ENCODE measurements around the gene DDX42. TPM values are rescaled to one million over a fixed set of nuclear protein-coding genes. Genes with fewer than 3 reads are reported as not detected.

Gene DDX42
- total and polyA plus RNA-seq, 8 donors = 42.7 to 346 (median 186) TPM

DNA sequence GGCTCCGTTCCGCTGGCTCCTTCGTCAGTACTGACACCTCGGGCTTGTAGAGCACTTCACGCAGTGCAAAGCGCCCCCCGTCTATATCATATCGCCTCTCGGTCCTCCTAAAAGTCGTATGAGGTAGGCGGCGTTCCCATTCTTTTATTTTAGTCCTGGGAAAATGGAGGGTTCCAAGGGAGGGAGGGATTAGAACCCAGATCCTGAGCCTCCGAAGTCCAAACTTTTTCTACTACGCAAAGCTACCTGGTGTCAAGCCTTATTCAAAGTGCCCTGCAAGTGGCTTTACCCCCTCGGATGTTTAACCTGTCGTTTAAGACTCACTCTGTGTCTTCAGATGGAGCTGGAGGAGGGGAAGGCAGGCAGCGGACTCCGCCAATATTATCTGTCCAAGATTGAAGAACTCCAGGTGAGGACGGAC is 53.8 kb downstream of the DDX42 start:
- peak overlapping the region; percentile 73 to 82 (median 78) for H3K4me3 ChIP-seq
- intact Hi-C loops (cut with DNase I; ENCODE audit: low total_unique reads) = no loop called here
- WGBS, 5 donors = 1 to 2% (median 1%) methylated on average over 13 to 19 of the region's 19 CpGs
- H3K36me3 ChIP-seq = peaks cover 66 to 71% (median 69%) of the 10 kb centered on the region in 4 donors
- no peak for DNase-seq
- peak overlapping the region; percentile 87 to 95 (median 94) for H3K27ac ChIP-seq
- no peaks in the 10 kb centered on the region for H3K9me3 ChIP-seq
- H3K4me1 ChIP-seq = peaks cover 27 to 41% (median 37%) of the 10 kb centered on the region in 4 donors
- H3K27me3 ChIP-seq = no peaks in the 10 kb centered on the region
- TF ChIP-seq EP300 (IDR thresholded peaks at IDR 0.05) (no peak), POLR2AphosphoS5 (IDR thresholded peaks at IDR 0.05) (no peak), POLR2A (IDR thresholded peaks at IDR 0.05) (no peak)
- TF ChIP-seq, protein P1, sequence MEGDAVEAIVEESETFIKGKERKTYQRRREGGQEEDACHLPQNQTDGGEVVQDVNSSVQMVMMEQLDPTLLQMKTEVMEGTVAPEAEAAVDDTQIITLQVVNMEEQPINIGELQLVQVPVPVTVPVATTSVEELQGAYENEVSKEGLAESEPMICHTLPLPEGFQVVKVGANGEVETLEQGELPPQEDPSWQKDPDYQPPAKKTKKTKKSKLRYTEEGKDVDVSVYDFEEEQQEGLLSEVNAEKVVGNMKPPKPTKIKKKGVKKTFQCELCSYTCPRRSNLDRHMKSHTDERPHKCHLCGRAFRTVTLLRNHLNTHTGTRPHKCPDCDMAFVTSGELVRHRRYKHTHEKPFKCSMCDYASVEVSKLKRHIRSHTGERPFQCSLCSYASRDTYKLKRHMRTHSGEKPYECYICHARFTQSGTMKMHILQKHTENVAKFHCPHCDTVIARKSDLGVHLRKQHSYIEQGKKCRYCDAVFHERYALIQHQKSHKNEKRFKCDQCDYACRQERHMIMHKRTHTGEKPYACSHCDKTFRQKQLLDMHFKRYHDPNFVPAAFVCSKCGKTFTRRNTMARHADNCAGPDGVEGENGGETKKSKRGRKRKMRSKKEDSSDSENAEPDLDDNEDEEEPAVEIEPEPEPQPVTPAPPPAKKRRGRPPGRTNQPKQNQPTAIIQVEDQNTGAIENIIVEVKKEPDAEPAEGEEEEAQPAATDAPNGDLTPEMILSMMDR (IDR thresholded peaks at IDR 0.05) = no peak

DNA sequence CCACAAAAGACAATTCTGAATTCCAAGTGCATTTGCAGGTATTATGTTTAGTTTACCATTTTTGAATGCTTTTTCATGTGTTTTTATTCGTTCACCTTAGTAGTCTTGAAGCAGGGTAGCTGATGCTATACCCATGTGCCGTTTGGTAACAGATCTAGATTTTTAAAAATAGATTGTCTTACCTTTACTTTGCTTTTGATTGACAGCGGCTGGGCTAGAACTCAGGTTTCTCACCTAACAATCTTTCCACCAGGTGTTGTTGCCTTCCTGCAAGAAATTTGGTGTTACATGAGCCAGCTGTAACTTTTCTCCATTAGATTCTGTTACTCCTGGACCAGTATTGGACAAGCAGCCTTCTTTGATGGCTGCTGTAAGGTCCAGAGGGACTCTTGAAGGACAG is 55.0 kb downstream of the DDX42 start:
- 92 to 94% (median 93%) methylated on average over 3 of the region's 3 CpGs for WGBS, 5 donors
- Histone ChIP-seq H3K36me3 (peaks cover 66 to 71% (median 69%) of the 10 kb centered on the region in 4 donors), H3K4me1 (peaks cover 27 to 41% (median 37%) of the 10 kb centered on the region in 4 donors), H3K9me3 (no peaks in the 10 kb centered on the region), H3K27ac (peak overlapping the region in 4 of 5 donors; percentile 4 to 94 (median 8)), H3K4me3 (peak overlapping the region in 2 of 4 donors; percentile 79 to 82), H3K27me3 (no peaks in the 10 kb centered on the region)
- intact Hi-C loops (cut with DNase I; ENCODE audit: low total_unique reads) = no loop called here
- DNase-seq = no peak
- TF ChIP-seq, protein P1 (IDR thresholded peaks at IDR 0.05) = no peak
- no peak for TF ChIP-seq EP300 (IDR thresholded peaks at IDR 0.05)
- no peak for TF ChIP-seq POLR2AphosphoS5 (IDR thresholded peaks at IDR 0.05)
- no peak for TF ChIP-seq POLR2A (IDR thresholded peaks at IDR 0.05)

DNA sequence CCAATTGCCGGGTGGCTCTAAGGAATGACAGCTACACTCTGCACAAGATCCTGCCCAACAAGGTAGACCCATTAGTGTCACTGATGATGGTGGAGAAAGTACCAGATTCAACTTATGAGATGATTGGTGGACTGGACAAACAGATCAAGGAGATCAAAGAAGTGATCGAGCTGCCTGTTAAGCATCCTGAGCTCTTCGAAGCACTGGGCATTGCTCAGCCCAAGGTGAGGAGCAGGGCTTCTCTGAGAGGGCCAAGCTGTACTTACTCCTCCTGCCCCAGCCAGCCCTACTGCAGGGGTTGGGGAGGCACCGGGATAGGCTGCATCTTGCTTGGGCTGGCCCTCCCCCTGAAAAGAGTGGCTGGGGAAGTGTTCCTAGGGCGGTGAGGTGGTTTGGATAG is 56.3 kb downstream of the DDX42 start:
- H3K27ac ChIP-seq = no peak overlapping the region
- TF ChIP-seq POLR2AphosphoS5 (IDR thresholded peaks at IDR 0.05) (no peak), POLR2A (IDR thresholded peaks at IDR 0.05) (no peak), EP300 (IDR thresholded peaks at IDR 0.05) (no peak)
- intact Hi-C loops (cut with DNase I; ENCODE audit: low total_unique reads) = no loop called here
- DNase-seq = no peak
- H3K36me3 ChIP-seq = peaks cover 65 to 71% (median 68%) of the 10 kb centered on the region in 4 donors
- no peaks in the 10 kb centered on the region for H3K27me3 ChIP-seq
- WGBS, 5 donors = 85 to 92% (median 88%) methylated on average over 5 of the region's 5 CpGs
- H3K4me3 ChIP-seq = no peak overlapping the region
- H3K4me1 ChIP-seq = peaks cover 32 to 51% (median 43%) of the 10 kb centered on the region in 4 donors
- H3K9me3 ChIP-seq = no peaks in the 10 kb centered on the region

DNA sequence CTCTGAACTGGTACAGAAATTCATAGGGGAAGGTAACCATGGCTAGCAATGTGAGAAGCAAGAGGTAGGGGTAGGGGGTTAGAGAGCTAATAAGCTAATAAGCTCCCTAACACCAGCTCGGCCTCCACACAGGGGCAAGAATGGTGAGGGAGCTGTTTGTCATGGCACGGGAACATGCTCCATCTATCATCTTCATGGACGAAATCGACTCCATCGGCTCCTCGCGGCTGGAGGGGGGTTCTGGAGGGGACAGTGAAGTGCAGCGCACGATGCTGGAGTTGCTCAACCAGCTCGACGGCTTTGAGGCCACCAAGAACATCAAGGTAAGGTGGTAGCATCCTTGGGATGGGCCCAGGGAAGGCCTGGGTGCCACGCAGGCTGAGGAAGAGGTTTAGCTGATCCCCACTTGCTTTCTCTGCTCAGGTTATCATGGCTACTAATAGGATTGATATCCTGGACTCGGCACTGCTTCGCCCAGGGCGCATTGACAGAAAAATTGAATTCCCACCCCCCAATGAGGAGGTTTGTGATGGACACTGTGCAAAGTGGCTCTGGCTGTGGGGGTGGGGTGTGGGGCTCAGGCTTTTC is 57.0 kb downstream of the DDX42 start:
- Histone ChIP-seq H3K27me3 (no peaks in the 10 kb centered on the region), H3K4me1 (peaks cover 28 to 49% (median 40%) of the 10 kb centered on the region in 4 donors), H3K4me3 (no peak overlapping the region), H3K27ac (peak overlapping the region in 2 of 5 donors; percentile 17 to 24), H3K36me3 (peaks cover 68 to 72% (median 70%) of the 10 kb centered on the region in 4 donors), H3K9me3 (no peaks in the 10 kb centered on the region)
- DNase-seq = no peak
- TF ChIP-seq POLR2AphosphoS5 (IDR thresholded peaks at IDR 0.05) = no peak
- TF ChIP-seq EP300 (IDR thresholded peaks at IDR 0.05) = no peak
- TF ChIP-seq POLR2A (IDR thresholded peaks at IDR 0.05) = no peak
- TF ChIP-seq, protein P1 (IDR thresholded peaks at IDR 0.05) = no peak
- 76 to 84% (median 83%) methylated on average over 15 of the region's 15 CpGs for WGBS, 5 donors
- intact Hi-C loops (cut with DNase I; ENCODE audit: low total_unique reads) = no loop called here

DNA sequence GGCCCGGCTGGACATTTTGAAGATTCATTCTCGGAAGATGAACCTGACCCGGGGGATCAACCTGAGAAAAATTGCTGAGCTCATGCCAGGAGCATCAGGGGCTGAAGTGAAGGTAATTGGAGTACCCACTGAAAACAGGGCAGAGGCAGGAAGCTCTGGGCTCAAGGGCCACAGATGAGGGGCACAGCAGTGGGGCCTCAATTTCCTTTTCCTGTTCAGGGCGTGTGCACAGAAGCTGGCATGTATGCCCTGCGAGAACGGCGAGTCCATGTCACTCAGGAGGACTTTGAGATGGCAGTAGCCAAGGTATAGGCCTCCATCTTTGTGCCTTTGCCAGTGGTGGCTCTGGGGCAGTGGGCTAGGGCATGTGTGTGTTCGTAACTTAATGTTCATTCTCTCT is 57.5 kb downstream of the DDX42 start:
- H3K27ac ChIP-seq = no peak overlapping the region
- TF ChIP-seq POLR2A (IDR thresholded peaks at IDR 0.05) = no peak
- WGBS, 5 donors = 71 to 76% (median 72%) methylated on average over 7 to 8 of the region's 8 CpGs
- H3K9me3 ChIP-seq = no peaks in the 10 kb centered on the region
- no peak for DNase-seq
- intact Hi-C loops (cut with DNase I; ENCODE audit: low total_unique reads) = no loop called here
- H3K27me3 ChIP-seq = no peaks in the 10 kb centered on the region
- peaks cover 23 to 44% (median 35%) of the 10 kb centered on the region in 4 donors for H3K4me1 ChIP-seq
- peaks cover 71 to 77% (median 75%) of the 10 kb centered on the region in 4 donors for H3K36me3 ChIP-seq
- H3K4me3 ChIP-seq = no peak overlapping the region
